ENCODE measurements around the gene HHIPL1. TPM values are rescaled to one million over a fixed set of nuclear protein-coding genes. Genes with fewer than 3 reads are reported as not detected.

The HHIPL1 gene
- total RNA-seq, 1 donor, result 4.4 TPM

DNA sequence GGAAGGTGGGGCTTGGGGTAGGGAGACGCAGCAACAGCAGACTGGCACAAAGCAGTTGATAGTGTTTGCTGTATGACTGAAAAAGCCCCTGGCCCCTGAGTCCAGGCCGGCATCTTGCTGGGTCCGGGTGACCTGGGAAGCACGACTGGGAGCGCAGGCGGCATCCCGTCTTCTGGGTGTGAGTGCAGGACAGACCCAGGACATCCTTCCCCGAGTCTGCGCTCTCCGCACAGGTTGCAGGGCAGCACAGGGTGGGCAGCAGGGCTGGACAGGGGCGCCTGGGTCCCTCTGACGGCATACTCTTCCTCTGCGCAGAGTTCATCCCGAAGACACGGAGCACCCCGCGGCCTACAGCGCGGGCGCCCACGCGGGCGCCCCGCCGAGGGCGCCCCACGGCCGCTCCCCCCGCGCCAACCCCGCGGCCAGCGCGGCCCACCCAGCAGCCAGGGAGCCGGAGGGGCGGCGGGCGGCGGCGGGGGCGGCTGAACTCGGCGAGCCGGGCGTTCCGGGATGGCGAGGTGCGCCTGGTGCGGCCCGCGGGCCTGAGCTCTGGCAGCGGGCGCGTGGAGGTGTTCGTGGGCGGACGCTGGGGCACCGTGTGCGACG is 29.9 kb downstream of the HHIPL1 start:
- no peak for DNase-seq (ENCODE audit: low read depth)
- TF ChIP-seq, protein P1, sequence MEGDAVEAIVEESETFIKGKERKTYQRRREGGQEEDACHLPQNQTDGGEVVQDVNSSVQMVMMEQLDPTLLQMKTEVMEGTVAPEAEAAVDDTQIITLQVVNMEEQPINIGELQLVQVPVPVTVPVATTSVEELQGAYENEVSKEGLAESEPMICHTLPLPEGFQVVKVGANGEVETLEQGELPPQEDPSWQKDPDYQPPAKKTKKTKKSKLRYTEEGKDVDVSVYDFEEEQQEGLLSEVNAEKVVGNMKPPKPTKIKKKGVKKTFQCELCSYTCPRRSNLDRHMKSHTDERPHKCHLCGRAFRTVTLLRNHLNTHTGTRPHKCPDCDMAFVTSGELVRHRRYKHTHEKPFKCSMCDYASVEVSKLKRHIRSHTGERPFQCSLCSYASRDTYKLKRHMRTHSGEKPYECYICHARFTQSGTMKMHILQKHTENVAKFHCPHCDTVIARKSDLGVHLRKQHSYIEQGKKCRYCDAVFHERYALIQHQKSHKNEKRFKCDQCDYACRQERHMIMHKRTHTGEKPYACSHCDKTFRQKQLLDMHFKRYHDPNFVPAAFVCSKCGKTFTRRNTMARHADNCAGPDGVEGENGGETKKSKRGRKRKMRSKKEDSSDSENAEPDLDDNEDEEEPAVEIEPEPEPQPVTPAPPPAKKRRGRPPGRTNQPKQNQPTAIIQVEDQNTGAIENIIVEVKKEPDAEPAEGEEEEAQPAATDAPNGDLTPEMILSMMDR (IDR thresholded peaks at IDR 0.05; ENCODE audit: insufficient read depth, low read length), result no peak
- H3K4me3 ChIP-seq (ENCODE audit: low read depth, low read length), result no peak overlapping the region

DNA sequence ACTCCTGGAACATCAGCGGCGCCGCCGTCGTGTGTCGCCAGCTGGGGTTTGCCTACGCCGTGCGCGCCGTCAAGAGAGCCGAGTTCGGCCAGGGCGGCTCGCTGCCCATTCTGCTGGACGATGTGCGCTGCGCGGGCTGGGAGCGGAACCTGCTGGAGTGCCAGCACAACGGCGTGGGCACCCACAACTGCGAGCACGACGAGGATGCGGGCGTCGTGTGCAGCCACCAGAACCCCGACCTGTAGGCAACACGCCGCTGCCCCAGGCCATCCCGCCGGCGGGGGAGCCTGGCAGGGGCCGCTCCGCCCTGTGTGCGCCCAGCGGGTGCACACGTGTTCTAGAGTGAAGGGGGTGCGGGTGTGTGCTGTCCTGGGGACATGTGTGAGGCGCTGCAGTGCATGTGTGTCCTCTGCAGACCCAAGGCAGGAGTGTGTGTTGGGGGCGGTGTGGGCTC is 30.5 kb downstream of the HHIPL1 start:
- H3K4me3 ChIP-seq (ENCODE audit: low read depth, low read length), result no peak overlapping the region
- no peak for DNase-seq (ENCODE audit: low read depth)
- TF ChIP-seq, protein P1 (IDR thresholded peaks at IDR 0.05; ENCODE audit: insufficient read depth, low read length), result no peak

DNA sequence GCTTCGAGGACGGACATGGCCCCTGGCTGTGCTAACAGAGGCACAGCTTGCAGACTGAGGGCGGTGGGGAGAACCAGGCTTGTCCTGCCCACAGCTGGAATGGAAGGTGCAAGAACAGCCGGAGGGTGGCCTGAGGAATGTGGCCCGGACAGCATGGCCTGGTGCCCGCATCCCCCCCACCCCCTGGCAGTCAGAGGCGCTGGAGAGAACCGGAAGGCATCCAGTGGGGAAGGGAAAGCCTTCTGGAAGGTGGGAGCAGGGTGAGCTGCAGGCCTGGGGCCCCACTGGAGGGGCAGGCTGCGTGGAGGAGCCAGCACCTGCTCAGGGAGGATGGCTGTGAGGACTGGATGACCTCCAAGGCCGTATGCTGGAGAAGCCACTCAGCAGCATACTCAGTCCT is 31.0 kb downstream of the HHIPL1 start:
- TF ChIP-seq, protein P1 (IDR thresholded peaks at IDR 0.05; ENCODE audit: insufficient read depth, low read length), result no peak
- no peak overlapping the region for H3K4me3 ChIP-seq (ENCODE audit: low read depth, low read length)
- DNase-seq (ENCODE audit: low read depth), result no peak

DNA sequence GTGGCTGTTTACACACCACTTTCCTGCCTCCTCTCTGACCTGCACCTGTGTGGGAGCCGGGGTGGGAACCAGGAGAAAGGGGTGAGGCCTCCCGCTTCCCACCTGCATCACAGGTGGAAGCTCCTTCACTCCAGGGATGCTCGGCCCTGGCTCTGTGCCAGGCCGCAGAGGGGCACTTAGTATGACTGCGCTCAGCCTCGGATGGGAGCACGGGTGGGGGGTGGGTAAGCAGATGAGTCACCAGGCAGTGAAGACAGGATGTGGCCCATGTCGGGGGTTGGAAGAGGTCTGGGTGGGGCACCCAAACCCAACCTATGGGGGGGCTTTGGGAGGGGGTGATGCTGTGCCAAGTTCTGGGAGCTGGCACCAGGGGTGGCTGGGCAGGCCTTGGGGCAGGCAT is 31.7 kb downstream of the HHIPL1 start:
- DNase-seq (ENCODE audit: low read depth), result no peak
- TF ChIP-seq, protein P1 (IDR thresholded peaks at IDR 0.05; ENCODE audit: insufficient read depth, low read length), result no peak
- no peak overlapping the region for H3K4me3 ChIP-seq (ENCODE audit: low read depth, low read length)

DNA sequence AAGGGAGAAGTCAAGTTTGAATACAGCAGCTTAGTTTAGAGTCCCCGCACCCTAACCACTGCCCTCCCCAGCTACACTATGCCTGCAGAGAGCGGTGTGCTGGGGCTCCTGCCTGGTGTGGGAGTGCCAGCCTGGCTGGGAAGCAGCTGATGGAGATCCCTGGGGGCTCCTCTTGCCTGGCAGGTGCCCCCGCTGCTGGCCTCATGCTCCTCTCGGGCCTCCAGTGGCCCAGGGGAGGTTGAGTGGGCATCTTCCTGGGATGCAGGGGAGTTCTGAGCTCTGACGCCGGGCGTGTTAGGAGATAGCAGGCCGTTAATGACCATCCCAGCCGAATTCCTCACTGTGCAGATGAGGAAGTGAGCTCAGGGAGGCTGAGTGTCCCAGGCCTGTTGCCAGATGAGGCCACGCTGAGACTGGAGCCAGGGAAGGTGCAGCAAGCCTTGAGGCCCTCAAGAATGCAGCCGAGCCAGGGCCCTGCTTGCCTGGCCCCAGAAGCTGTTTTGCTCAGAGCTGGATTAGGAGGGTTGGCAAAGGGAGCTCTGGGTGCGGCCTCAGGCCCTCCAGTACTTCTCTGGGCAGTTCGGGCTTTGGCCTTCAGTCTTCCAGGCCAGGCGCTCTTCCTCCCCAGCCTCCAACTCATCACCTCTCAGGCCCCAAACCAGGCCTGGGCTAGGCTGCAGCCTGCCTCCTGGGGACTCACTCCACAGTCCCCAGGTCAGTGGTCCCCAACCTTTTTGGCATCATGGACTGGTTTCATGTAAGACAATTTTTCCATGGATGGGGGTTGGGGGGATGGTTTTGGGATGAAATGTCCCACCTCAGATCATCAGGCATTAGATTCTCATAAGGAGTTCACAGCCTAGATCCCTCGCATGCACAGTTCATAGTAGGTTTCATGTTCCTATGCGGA is 32.6 kb downstream of the HHIPL1 start:
- peak; percentile 17 for DNase-seq (ENCODE audit: low read depth)
- H3K4me3 ChIP-seq (ENCODE audit: low read depth, low read length), result no peak overlapping the region
- TF ChIP-seq, protein P1 (IDR thresholded peaks at IDR 0.05; ENCODE audit: insufficient read depth, low read length), result no peak

DNA sequence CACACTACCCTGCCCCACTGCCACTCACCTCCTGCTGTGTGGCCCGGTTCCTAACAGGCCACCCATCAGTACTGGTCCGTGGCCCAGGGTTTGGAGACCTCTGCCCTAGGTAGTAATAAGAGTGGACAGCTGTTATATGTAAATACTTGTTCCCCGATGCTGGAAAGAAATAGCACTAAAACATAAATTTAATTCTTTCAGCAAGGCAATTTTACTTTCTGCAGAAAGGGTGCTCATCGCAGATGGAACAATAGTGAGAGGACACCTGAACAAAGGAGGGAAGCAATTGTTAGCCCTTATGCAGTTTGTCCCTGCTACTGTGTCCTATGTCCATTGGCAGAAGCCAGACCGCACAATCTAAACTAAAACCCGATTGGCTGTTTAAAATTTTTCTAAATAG is 33.3 kb downstream of the HHIPL1 start:
- no peak for DNase-seq (ENCODE audit: low read depth)
- TF ChIP-seq, protein P1 (IDR thresholded peaks at IDR 0.05; ENCODE audit: insufficient read depth, low read length), result no peak

More for the DNA sequence above, 33.3 kb downstream of the HHIPL1 start:
- no peak overlapping the region for H3K4me3 ChIP-seq (ENCODE audit: low read depth, low read length)

Data from fibroblast of the aortic adventitia (primary cell).